K562 (cell line): Measurements from ENCODE around the gene NFIB. TPM values are rescaled to one million over a fixed set of nuclear protein-coding genes. Genes with fewer than 3 reads are reported as not detected.

ENCODE experiments used
- HIVEP1 ChIP-seq: fragments of 250-450 bp; sonication (Bioruptor Pico); IDR thresholded peaks from 2 replicates; pipeline ENCODE4 v1.4.0; 2020; ENCODE audit warnings: mild to moderate bottlenecking
- TBL1XR1 ChIP-seq, 2 experiments: IDR thresholded peaks; 2 replicates each; pipeline ENCODE4 v1.6.1; 2012; ENCODE audit warnings: improper control_type of control experiment in 2 of 2, low read length in 2 of 2, mild to moderate bottlenecking in 1 of 2
- ZNF124 ChIP-seq: sonication (generic); formaldehyde crosslinking; IDR thresholded peaks from 2 replicates; pipeline ENCODE4 v1.8.1; 2022; ENCODE audit warnings: missing genetic modification reagents
- polyA plus RNA-seq, 8 experiments: library from polyadenylated mRNA; depleted of rRNA in 4 of 8; stranded (reverse) in 5 of 8; unstranded in 3 of 8; fragments of >200 nt; fragmentation: Nextera tagmentation in 2 of 8; fragmentation: Illumina TruSeq in 1 of 8; extraction: Ambion mirVana in 2 of 8; extraction: Trizol in 1 of 8; gene quantifications; 2 replicates each; pipeline versions ENCODE4 v1.2.1 to v1.2.3, GENCODE V29; 2011 to 2014; ENCODE audit warnings: inconsistent platforms in 1 of 8, missing spikeins in 1 of 8
- total RNA-seq, 7 experiments: library from RNA; depleted of rRNA in 6 of 7; stranded (reverse); fragments of >200 nt in 6 of 7; fragmentation: Illumina TruSeq in 2 of 7; extraction: Trizol in 2 of 7; gene quantifications; 2 replicates each; pipeline versions ENCODE4 v1.2.1 to v1.2.3, GENCODE V29; 2011 to 2021; ENCODE audit warnings: low replicate concordance in 1 of 7
- TF ChIP-seq, protein P1 (sequence below): IDR thresholded peaks from 2 replicates; pipeline ENCODE4 v1.6.1; 2014; ENCODE audit warnings: antibody characterized with exemption
- TF ChIP-seq, protein P2 (sequence below): fragments of 450-650 bp; IDR thresholded peaks from 2 replicates; pipeline ENCODE4 v1.6.1; 2016; ENCODE audit warnings: borderline replicate concordance
- TF ChIP-seq, protein P3 (sequence below): fragments of 150-350 bp; IDR thresholded peaks from 2 replicates; pipeline ENCODE4 v1.6.1; 2014; ENCODE audit warnings: low read depth, mild to moderate bottlenecking, low read length, borderline replicate concordance
- TF ChIP-seq, protein P4 (sequence below): fragments of 450-650 bp; IDR thresholded peaks from 2 replicates; pipeline ENCODE4 v1.6.1; 2016; ENCODE audit warnings: mild to moderate bottlenecking

Gene NFIB
- total and polyA plus RNA-seq, 9 of the 15 experiments (the other 6 are each of a cell fraction or from before 2014, with no cell fraction given): 1.2 to 3.3 (median 1.9) TPM

DNA sequence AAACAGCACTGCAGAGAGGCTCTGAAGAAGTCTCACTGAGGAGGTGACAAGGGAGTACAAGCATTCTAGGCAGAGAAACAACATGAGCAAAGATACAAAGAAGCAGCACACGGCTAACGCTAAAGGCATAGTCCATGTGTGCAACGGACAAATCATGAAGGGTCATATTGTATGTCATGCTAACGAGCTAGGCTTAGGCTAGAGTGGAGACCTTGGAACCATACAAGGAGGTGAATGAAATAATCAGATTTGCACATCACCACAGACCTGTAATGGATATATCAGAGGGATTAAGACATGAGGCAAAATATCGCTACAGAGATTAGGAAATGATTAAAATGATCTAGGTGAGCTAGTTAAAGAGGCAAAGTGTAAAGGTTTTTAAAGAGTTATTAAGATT, 145.6 kb downstream of the NFIB start (continued):
- TF ChIP-seq, protein P1, sequence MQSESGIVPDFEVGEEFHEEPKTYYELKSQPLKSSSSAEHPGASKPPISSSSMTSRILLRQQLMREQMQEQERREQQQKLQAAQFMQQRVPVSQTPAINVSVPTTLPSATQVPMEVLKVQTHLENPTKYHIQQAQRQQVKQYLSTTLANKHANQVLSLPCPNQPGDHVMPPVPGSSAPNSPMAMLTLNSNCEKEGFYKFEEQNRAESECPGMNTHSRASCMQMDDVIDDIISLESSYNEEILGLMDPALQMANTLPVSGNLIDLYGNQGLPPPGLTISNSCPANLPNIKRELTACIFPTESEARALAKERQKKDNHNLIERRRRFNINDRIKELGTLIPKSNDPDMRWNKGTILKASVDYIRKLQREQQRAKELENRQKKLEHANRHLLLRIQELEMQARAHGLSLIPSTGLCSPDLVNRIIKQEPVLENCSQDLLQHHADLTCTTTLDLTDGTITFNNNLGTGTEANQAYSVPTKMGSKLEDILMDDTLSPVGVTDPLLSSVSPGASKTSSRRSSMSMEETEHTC: no peak
- TF ChIP-seq ZNF124 (CRISPR knock-in tag): no peak
- TF ChIP-seq, protein P2, sequence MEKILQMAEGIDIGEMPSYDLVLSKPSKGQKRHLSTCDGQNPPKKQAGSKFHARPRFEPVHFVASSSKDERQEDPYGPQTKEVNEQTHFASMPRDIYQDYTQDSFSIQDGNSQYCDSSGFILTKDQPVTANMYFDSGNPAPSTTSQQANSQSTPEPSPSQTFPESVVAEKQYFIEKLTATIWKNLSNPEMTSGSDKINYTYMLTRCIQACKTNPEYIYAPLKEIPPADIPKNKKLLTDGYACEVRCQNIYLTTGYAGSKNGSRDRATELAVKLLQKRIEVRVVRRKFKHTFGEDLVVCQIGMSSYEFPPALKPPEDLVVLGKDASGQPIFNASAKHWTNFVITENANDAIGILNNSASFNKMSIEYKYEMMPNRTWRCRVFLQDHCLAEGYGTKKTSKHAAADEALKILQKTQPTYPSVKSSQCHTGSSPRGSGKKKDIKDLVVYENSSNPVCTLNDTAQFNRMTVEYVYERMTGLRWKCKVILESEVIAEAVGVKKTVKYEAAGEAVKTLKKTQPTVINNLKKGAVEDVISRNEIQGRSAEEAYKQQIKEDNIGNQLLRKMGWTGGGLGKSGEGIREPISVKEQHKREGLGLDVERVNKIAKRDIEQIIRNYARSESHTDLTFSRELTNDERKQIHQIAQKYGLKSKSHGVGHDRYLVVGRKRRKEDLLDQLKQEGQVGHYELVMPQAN: no peak
- TF ChIP-seq, protein P3, sequence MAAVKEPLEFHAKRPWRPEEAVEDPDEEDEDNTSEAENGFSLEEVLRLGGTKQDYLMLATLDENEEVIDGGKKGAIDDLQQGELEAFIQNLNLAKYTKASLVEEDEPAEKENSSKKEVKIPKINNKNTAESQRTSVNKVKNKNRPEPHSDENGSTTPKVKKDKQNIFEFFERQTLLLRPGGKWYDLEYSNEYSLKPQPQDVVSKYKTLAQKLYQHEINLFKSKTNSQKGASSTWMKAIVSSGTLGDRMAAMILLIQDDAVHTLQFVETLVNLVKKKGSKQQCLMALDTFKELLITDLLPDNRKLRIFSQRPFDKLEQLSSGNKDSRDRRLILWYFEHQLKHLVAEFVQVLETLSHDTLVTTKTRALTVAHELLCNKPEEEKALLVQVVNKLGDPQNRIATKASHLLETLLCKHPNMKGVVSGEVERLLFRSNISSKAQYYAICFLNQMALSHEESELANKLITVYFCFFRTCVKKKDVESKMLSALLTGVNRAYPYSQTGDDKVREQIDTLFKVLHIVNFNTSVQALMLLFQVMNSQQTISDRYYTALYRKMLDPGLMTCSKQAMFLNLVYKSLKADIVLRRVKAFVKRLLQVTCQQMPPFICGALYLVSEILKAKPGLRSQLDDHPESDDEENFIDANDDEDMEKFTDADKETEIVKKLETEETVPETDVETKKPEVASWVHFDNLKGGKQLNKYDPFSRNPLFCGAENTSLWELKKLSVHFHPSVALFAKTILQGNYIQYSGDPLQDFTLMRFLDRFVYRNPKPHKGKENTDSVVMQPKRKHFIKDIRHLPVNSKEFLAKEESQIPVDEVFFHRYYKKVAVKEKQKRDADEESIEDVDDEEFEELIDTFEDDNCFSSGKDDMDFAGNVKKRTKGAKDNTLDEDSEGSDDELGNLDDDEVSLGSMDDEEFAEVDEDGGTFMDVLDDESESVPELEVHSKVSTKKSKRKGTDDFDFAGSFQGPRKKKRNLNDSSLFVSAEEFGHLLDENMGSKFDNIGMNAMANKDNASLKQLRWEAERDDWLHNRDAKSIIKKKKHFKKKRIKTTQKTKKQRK: no peak
- TF ChIP-seq TBL1XR1 (IDR thresholded peaks at IDR 0.05; ENCODE audit: low read length in 2 of 2): no peak
- TF ChIP-seq, protein P4, sequence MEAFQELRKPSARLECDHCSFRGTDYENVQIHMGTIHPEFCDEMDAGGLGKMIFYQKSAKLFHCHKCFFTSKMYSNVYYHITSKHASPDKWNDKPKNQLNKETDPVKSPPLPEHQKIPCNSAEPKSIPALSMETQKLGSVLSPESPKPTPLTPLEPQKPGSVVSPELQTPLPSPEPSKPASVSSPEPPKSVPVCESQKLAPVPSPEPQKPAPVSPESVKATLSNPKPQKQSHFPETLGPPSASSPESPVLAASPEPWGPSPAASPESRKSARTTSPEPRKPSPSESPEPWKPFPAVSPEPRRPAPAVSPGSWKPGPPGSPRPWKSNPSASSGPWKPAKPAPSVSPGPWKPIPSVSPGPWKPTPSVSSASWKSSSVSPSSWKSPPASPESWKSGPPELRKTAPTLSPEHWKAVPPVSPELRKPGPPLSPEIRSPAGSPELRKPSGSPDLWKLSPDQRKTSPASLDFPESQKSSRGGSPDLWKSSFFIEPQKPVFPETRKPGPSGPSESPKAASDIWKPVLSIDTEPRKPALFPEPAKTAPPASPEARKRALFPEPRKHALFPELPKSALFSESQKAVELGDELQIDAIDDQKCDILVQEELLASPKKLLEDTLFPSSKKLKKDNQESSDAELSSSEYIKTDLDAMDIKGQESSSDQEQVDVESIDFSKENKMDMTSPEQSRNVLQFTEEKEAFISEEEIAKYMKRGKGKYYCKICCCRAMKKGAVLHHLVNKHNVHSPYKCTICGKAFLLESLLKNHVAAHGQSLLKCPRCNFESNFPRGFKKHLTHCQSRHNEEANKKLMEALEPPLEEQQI: no peak
- no peak for TF ChIP-seq HIVEP1 (CRISPR knock-in tag)
